HAP-1 (cell line): ENCODE measurements around the gene GJB4.
"Not testable (repeated sequence)": the region's sequence is repeated elsewhere in the genome, so short reads cannot be mapped to it uniquely, and the experiment has no call there.

ENCODE experiments used
- DNase-seq, 2 experiments: peaks; one replicate each; pipeline ENCODE4 v3.0.0-alpha.2; 2016 to 2020; ENCODE audit warnings: low spot score in 2 of 2
- H3K27me3 ChIP-seq: fragments of 250-450 bp; sonication (Bioruptor Pico); 2 replicates; pipeline ENCODE4 v1.5.1; 2020; ENCODE audit warnings: low read depth, mild to moderate bottlenecking, moderate library complexity
- H3K36me3 ChIP-seq: fragments of 250-450 bp; sonication (Bioruptor Pico); replicated peaks from 2 replicates; pipeline ENCODE4 v1.5.1; 2020; ENCODE audit warnings: mild to moderate bottlenecking
- H3K4me1 ChIP-seq: fragments of 250-450 bp; sonication (Bioruptor Pico); 2 replicates; pipeline ENCODE4 v1.5.1; 2020; ENCODE audit warnings: mild to moderate bottlenecking
- H3K4me3 ChIP-seq: fragments of 250-450 bp; sonication (Bioruptor Pico); 2 replicates; pipeline ENCODE4 v1.5.1; 2020; ENCODE audit warnings: mild to moderate bottlenecking, moderate library complexity
- H3K9me3 ChIP-seq: fragments of 250-450 bp; sonication (Bioruptor Pico); 2 replicates; pipeline ENCODE4 v1.5.1; 2020; ENCODE audit warnings: mild to moderate bottlenecking, moderate library complexity
- in situ Hi-C: fragments of 300-500 bp; cut with MboI; formaldehyde crosslinking; loops from 3 replicates; pipeline ENCODE4 v1.14.3; 2020; ENCODE audit warnings: low sequenced_read_pairs, inconsistent platforms, mixed read lengths

Gene GJB4

GRCh38 chr1:34759503-34760357 is at the start of gene GJB4:
GJB4 (plus strand) TSS chr1:34759740; CDS start chr1:34761255, 1,515 bp downstream.
- in situ Hi-C loops, result no loop called here
- Histone ChIP-seq H3K27me3 (no peaks in the 10 kb centered on the region), H3K9me3 (no peaks in the 10 kb centered on the region), H3K4me1 (no peaks in the 10 kb centered on the region), H3K4me3 (no peak within 1 kb of the TSS), H3K36me3 (no peaks in the 10 kb centered on the region)
- DNase-seq, result no peak

GRCh38 chr1:34710812-34711211 is 48.7 kb upstream of the GJB4 start:
- Histone ChIP-seq H3K4me1 (no peaks in the 10 kb centered on the region), H3K4me3 (no peak overlapping the region), H3K27me3 (peaks cover 4% of the 10 kb centered on the region), H3K9me3 (no peaks in the 10 kb centered on the region), H3K36me3 (no peaks in the 10 kb centered on the region)
- in situ Hi-C loops, result no loop called here
- no peak for DNase-seq

GRCh38 chr1:34711485-34711884 is 48.1 kb upstream of the GJB4 start:
- Histone ChIP-seq H3K4me3 (no peak overlapping the region), H3K9me3 (no peaks in the 10 kb centered on the region), H3K36me3 (no peaks in the 10 kb centered on the region), H3K27me3 (peaks cover 4% of the 10 kb centered on the region), H3K4me1 (no peaks in the 10 kb centered on the region)
- in situ Hi-C loops, result no loop called here
- no peak for DNase-seq

GRCh38 chr1:34712007-34712688 is 47.4 kb upstream of the GJB4 start:
- no peak for DNase-seq
- H3K4me1 ChIP-seq, result no peaks in the 10 kb centered on the region
- no peaks in the 10 kb centered on the region for H3K9me3 ChIP-seq
- H3K36me3 ChIP-seq, result no peaks in the 10 kb centered on the region
- H3K4me3 ChIP-seq, result no peak overlapping the region
- peaks cover 4% of the 10 kb centered on the region for H3K27me3 ChIP-seq
- in situ Hi-C loops, result no loop called here

- no peaks in the 10 kb centered on the region for H3K27me3 ChIP-seq
- H3K4me1 ChIP-seq, result no peaks in the 10 kb centered on the region
- H3K9me3 ChIP-seq, result no peaks in the 10 kb centered on the region
- in situ Hi-C loops, result no loop called here
- H3K36me3 ChIP-seq, result no peaks in the 10 kb centered on the region
- H3K4me3 ChIP-seq, result no peak overlapping the region
- DNase-seq, result no peak
These were observed 46.1 kb upstream of the GJB4 start for GRCh38 chr1:34713443-34713842.

- H3K4me1 ChIP-seq, result no peaks in the 10 kb centered on the region
- in situ Hi-C loops, result no loop called here
These were observed 45.2 kb upstream of the GJB4 start for GRCh38 chr1:34714386-34714785.

GRCh38 chr1:34715139-34715538 is 44.4 kb upstream of the GJB4 start:
- H3K4me1 ChIP-seq, result no peaks in the 10 kb centered on the region
- no peaks in the 10 kb centered on the region for H3K36me3 ChIP-seq
- no peaks in the 10 kb centered on the region for H3K27me3 ChIP-seq
- no peaks in the 10 kb centered on the region for H3K9me3 ChIP-seq
- no peak overlapping the region for H3K4me3 ChIP-seq
- no peak for DNase-seq
- in situ Hi-C loops, result no loop called here

More at GRCh38 chr1:34714386-34714785, 45.2 kb upstream of the GJB4 start:
- no peak for DNase-seq
- Histone ChIP-seq H3K27me3 (no peaks in the 10 kb centered on the region), H3K9me3 (no peaks in the 10 kb centered on the region), H3K36me3 (no peaks in the 10 kb centered on the region), H3K4me3 (no peak overlapping the region)

GRCh38 chr1:34721241-34721640 is 38.3 kb upstream of the GJB4 start:
- no peak for DNase-seq
- H3K27me3 ChIP-seq, result no peaks in the 10 kb centered on the region; the same call in 1 of the 2 replicates
- in situ Hi-C loops, result no loop called here

GRCh38 chr1:34721646-34722355 is 37.7 kb upstream of the GJB4 start:
- Histone ChIP-seq H3K4me3 (no peak overlapping the region), H3K36me3 (no peaks in the 10 kb centered on the region), H3K4me1 (no peaks in the 10 kb centered on the region), H3K27me3 (no peaks in the 10 kb centered on the region; the same call in 1 of the 2 replicates), H3K9me3 (no peaks in the 10 kb centered on the region)
- in situ Hi-C loops, result no loop called here
- DNase-seq, result no peak

More at GRCh38 chr1:34721241-34721640, 38.3 kb upstream of the GJB4 start:
- H3K36me3 ChIP-seq, result no peaks in the 10 kb centered on the region
- H3K9me3 ChIP-seq, result no peaks in the 10 kb centered on the region
- H3K4me3 ChIP-seq, result no peak overlapping the region
- H3K4me1 ChIP-seq, result no peaks in the 10 kb centered on the region

- no peak for DNase-seq
- in situ Hi-C loops, result no loop called here
- no peaks in the 10 kb centered on the region for H3K9me3 ChIP-seq
- no peaks in the 10 kb centered on the region for H3K4me1 ChIP-seq
- H3K27me3 ChIP-seq, result no peaks in the 10 kb centered on the region; the same call in 1 of the 2 replicates
- H3K4me3 ChIP-seq, result no peak overlapping the region
- H3K36me3 ChIP-seq, result no peaks in the 10 kb centered on the region
These were observed 32.7 kb upstream of the GJB4 start for GRCh38 chr1:34726861-34727260.

- H3K4me3 ChIP-seq, result no peak overlapping the region
- in situ Hi-C loops, result no loop called here
- H3K9me3 ChIP-seq, result no peaks in the 10 kb centered on the region
- H3K4me1 ChIP-seq, result no peaks in the 10 kb centered on the region
- no peaks in the 10 kb centered on the region; the same call in 1 of the 2 replicates for H3K27me3 ChIP-seq
- no peaks in the 10 kb centered on the region for H3K36me3 ChIP-seq
- no peak for DNase-seq
These were observed 29.1 kb upstream of the GJB4 start for GRCh38 chr1:34730485-34730884.

GRCh38 chr1:34732831-34733230 is 26.7 kb upstream of the GJB4 start:
- H3K27me3 ChIP-seq, H3K4me1 ChIP-seq, DNase-seq, H3K36me3 ChIP-seq, H3K9me3 ChIP-seq, H3K4me3 ChIP-seq, in situ Hi-C loops: not testable (repeated sequence)

GRCh38 chr1:34736692-34737091 is 22.8 kb upstream of the GJB4 start:
- no peak for DNase-seq
- no peaks in the 10 kb centered on the region for H3K4me1 ChIP-seq
- no peaks in the 10 kb centered on the region for H3K36me3 ChIP-seq
- no peak overlapping the region for H3K4me3 ChIP-seq
- peaks cover 6% of the 10 kb centered on the region; the same call in 1 of the 2 replicates for H3K27me3 ChIP-seq
- in situ Hi-C loops, result no loop called here
- H3K9me3 ChIP-seq, result no peaks in the 10 kb centered on the region

- H3K27me3 ChIP-seq, H3K4me1 ChIP-seq, H3K4me3 ChIP-seq, in situ Hi-C loops, H3K9me3 ChIP-seq, H3K36me3 ChIP-seq, DNase-seq: not testable (repeated sequence)
These were observed 22.3 kb upstream of the GJB4 start for GRCh38 chr1:34737236-34737635.
